ENCODE measurements around the gene CUL4A. TPM values are rescaled to one million over a fixed set of nuclear protein-coding genes. Genes with fewer than 3 reads are reported as not detected.

CUL4A gene
- total and polyA plus RNA-seq, 2 donors (not counting 1 experiment from before 2014, with no cell fraction given) = 37.5 to 80.4 TPM

DNA sequence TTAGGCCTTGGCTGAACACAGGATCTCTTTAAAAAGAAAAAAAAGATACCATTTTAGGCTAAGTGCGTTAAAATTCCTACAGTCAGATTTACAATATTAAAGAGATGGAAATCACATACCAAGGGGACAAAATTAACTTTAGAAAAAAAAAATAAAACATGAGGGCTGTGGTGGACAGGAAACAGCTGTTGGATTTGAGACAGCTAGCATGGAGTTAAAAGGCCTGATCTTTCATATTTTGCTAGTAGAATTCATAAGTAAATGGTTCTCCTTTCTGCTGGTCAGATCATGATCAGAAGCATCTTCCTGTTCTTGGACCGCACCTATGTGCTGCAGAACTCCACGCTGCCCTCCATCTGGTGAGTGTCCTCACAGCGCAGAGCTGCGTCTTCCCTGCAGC is 19.7 kb downstream of the CUL4A start:
- Histone ChIP-seq H3K27me3 (replicated peaks in 1 of 4; ENCODE audit: control extremely low read depth in 1 of 4, control insufficient read depth in 3 of 4, insufficient read depth in 4 of 4, low read length in 3 of 4) (no peaks in the 10 kb centered on the region), H3K4me1 (ENCODE audit: control insufficient read depth in 2 of 2, insufficient read depth in 2 of 2, low read length in 2 of 2) (no peaks in the 10 kb centered on the region), H3K9me3 (ENCODE audit: control extremely low read depth in 1 of 3, control insufficient read depth in 2 of 3, insufficient read depth in 1 of 3, low read length in 2 of 3) (no peaks in the 10 kb centered on the region), H3K4me3 (ENCODE audit: control extremely low read depth in 1 of 5, extremely low read depth in 1 of 5, insufficient read depth in 1 of 5, low read depth in 2 of 5, low read length in 4 of 5) (no peak overlapping the region), H3K27ac (ENCODE audit: low read length in 2 of 2) (no peak overlapping the region), H4K20me1 (ENCODE audit: control insufficient read depth, insufficient read depth, low read length, poor library complexity, severe bottlenecking) (peaks cover 20% of the 10 kb centered on the region), H3K9ac (ENCODE audit: low read length) (no peak overlapping the region), H3K36me3 (replicated peaks in 1 of 2; ENCODE audit: control extremely low read depth in 1 of 2, control insufficient read depth in 1 of 2, extremely low read depth in 1 of 2, insufficient read depth in 2 of 2, low read length in 1 of 2) (peaks cover 0 to 69% of the 10 kb centered on the region in 2 experiments), H3K79me2 (ENCODE audit: control insufficient read depth, insufficient read depth, low read length) (peaks cover 4% of the 10 kb centered on the region), H3K4me2 (replicated peaks; ENCODE audit: low read depth, low read length, poor library complexity, severe bottlenecking) (no peak overlapping the region), H2AFZ (ENCODE audit: insufficient read depth, low read depth, low read length, poor library complexity, severe bottlenecking) (no peak overlapping the region)
- Mint-ChIP-seq H3K27ac (no peak overlapping the region), H3K4me3 (no peak overlapping the region), H3K9me3 (ENCODE audit: insufficient read depth) (no peaks in the 10 kb centered on the region), H3K4me1 (no peaks in the 10 kb centered on the region), H3K27me3 (no peaks in the 10 kb centered on the region)
- ChIA-PET CTCF (no interaction called here), POLR2A (no interaction called here)
- intact Hi-C loops (cut with micrococcal nuclease) = no loop called here
- DNase-seq (no peak), ATAC-seq (ENCODE audit: low read depth) (no peak)
- no peak for TF ChIP-seq EZH2 (IDR thresholded peaks at IDR 0.05; ENCODE audit: borderline replicate concordance, insufficient read depth, low read depth, low read length, poor library complexity, severe bottlenecking)
- TF ChIP-seq, protein P1, sequence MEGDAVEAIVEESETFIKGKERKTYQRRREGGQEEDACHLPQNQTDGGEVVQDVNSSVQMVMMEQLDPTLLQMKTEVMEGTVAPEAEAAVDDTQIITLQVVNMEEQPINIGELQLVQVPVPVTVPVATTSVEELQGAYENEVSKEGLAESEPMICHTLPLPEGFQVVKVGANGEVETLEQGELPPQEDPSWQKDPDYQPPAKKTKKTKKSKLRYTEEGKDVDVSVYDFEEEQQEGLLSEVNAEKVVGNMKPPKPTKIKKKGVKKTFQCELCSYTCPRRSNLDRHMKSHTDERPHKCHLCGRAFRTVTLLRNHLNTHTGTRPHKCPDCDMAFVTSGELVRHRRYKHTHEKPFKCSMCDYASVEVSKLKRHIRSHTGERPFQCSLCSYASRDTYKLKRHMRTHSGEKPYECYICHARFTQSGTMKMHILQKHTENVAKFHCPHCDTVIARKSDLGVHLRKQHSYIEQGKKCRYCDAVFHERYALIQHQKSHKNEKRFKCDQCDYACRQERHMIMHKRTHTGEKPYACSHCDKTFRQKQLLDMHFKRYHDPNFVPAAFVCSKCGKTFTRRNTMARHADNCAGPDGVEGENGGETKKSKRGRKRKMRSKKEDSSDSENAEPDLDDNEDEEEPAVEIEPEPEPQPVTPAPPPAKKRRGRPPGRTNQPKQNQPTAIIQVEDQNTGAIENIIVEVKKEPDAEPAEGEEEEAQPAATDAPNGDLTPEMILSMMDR (IDR thresholded peaks at IDR 0.05) = no peak
- 100% methylated on average over 4 of the region's 5 CpGs for WGBS (ENCODE audit: insufficient coverage)

DNA sequence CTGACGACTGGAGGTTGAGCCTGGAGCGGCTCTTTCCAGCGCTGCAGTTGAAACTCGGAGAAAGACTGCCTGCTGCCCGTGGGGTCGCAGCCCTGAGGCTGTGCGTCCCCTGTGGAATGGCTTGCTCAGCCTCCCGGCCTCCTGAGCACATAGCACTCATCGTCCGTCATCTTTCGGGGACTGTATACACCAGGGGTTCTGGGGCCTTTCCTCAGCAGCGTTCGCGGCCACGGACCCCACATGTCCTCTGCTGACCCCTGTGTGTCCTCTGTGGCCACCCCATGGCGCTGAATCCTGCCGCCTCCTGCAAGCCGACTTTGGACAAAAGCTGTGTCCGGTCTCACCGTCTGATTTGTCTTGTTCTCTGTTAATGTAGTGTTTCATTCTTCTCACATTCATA is 20.4 kb downstream of the CUL4A start:
- Histone ChIP-seq H3K27me3 (replicated peaks in 1 of 4; ENCODE audit: control extremely low read depth in 1 of 4, control insufficient read depth in 3 of 4, insufficient read depth in 4 of 4, low read length in 3 of 4) (no peaks in the 10 kb centered on the region), H3K4me3 (ENCODE audit: control extremely low read depth in 1 of 5, extremely low read depth in 1 of 5, insufficient read depth in 1 of 5, low read depth in 2 of 5, low read length in 4 of 5) (no peak overlapping the region), H4K20me1 (ENCODE audit: control insufficient read depth, insufficient read depth, low read length, poor library complexity, severe bottlenecking) (peaks cover 15% of the 10 kb centered on the region), H3K9ac (ENCODE audit: low read length) (no peak overlapping the region), H3K27ac (ENCODE audit: low read length in 2 of 2) (no peak overlapping the region), H3K4me2 (replicated peaks; ENCODE audit: low read depth, low read length, poor library complexity, severe bottlenecking) (no peak overlapping the region), H3K79me2 (ENCODE audit: control insufficient read depth, insufficient read depth, low read length) (peaks cover under 1% of the 10 kb centered on the region), H2AFZ (ENCODE audit: insufficient read depth, low read depth, low read length, poor library complexity, severe bottlenecking) (no peak overlapping the region), H3K36me3 (replicated peaks in 1 of 2; ENCODE audit: control extremely low read depth in 1 of 2, control insufficient read depth in 1 of 2, extremely low read depth in 1 of 2, insufficient read depth in 2 of 2, low read length in 1 of 2) (peaks cover 0 to 68% of the 10 kb centered on the region in 2 experiments), H3K9me3 (ENCODE audit: control extremely low read depth in 1 of 3, control insufficient read depth in 2 of 3, insufficient read depth in 1 of 3, low read length in 2 of 3) (no peaks in the 10 kb centered on the region), H3K4me1 (ENCODE audit: control insufficient read depth in 2 of 2, insufficient read depth in 2 of 2, low read length in 2 of 2) (no peaks in the 10 kb centered on the region)
- intact Hi-C loops (cut with micrococcal nuclease) = no loop called here
- POLR2A ChIA-PET = no interaction called here
- H3K27me3 Mint-ChIP-seq = no peaks in the 10 kb centered on the region
- CTCF ChIA-PET = no interaction called here
- no peak for DNase-seq
- H3K27ac Mint-ChIP-seq = no peak overlapping the region
- H3K9me3 Mint-ChIP-seq (ENCODE audit: insufficient read depth) = no peaks in the 10 kb centered on the region
- no peak for ATAC-seq (ENCODE audit: low read depth)
- no peak overlapping the region for H3K4me3 Mint-ChIP-seq
- 98% methylated on average over 18 of the region's 20 CpGs for WGBS (ENCODE audit: insufficient coverage)
- no peaks in the 10 kb centered on the region for H3K4me1 Mint-ChIP-seq
- no peak for TF ChIP-seq EZH2 (IDR thresholded peaks at IDR 0.05; ENCODE audit: borderline replicate concordance, insufficient read depth, low read depth, low read length, poor library complexity, severe bottlenecking)
- TF ChIP-seq, protein P1 (IDR thresholded peaks at IDR 0.05) = no peak
